Fibroblast of pulmonary artery (primary cell): ENCODE measurements around the gene HSD17B2.

ENCODE experiments used
- DNase-seq: peaks from one replicate; pipeline ENCODE4 v3.0.0-alpha.2; 2010; ENCODE audit warnings: low read depth
- H3K4me3 ChIP-seq: replicated peaks from 2 replicates; pipeline ENCODE4 v1.5.1; 2011; ENCODE audit warnings: low read depth, mild to moderate bottlenecking, control low read depth, low read length, moderate library complexity
- CTCF ChIP-seq: IDR thresholded peaks from 2 replicates; pipeline ENCODE4 v1.5.1; 2011; ENCODE audit warnings: mild to moderate bottlenecking, control low read depth, low read length, inconsistent platforms; ENCODE audit errors: missing control alignments

Gene HSD17B2

GRCh38 chr16:82083710-82084353 lies 48.8 kb downstream of the HSD17B2 start:
- H3K4me3 ChIP-seq = no peak overlapping the region
- DNase-seq = no peak
- no peak for TF ChIP-seq CTCF

GRCh38 chr16:82085011-82085779 lies 50.1 kb downstream of the HSD17B2 start:
- DNase-seq = no peak
- H3K4me3 ChIP-seq = no peak overlapping the region
- TF ChIP-seq CTCF = no peak

GRCh38 chr16:82088483-82088882 lies 53.4 kb downstream of the HSD17B2 start:
- H3K4me3 ChIP-seq = no peak overlapping the region
- DNase-seq = no peak
- no peak for TF ChIP-seq CTCF

GRCh38 chr16:82091241-82091640 lies 56.2 kb downstream of the HSD17B2 start:
- peak; percentile 15 for DNase-seq
- H3K4me3 ChIP-seq = no peak overlapping the region
- no peak for TF ChIP-seq CTCF

GRCh38 chr16:82092711-82093110 lies 57.7 kb downstream of the HSD17B2 start:
- no peak for DNase-seq
- H3K4me3 ChIP-seq = no peak overlapping the region
- no peak for TF ChIP-seq CTCF

GRCh38 chr16:82093666-82094300 lies 58.7 kb downstream of the HSD17B2 start:
- no peak overlapping the region for H3K4me3 ChIP-seq
- no peak for DNase-seq
- no peak for TF ChIP-seq CTCF
